T-helper 2 cell (primary cell): ENCODE data around the gene CAPN13.
"Not testable (repeated sequence)": the region's sequence is repeated elsewhere in the genome, so short reads cannot be mapped to it uniquely, and the experiment has no call there.

Experiments used
- DNase-seq, 5 experiments: peaks; one replicate each; pipeline versions ENCODE4 v3.0.0 to v3.0.0-alpha.2; 2012 to 2022

CAPN13 gene

GRCh38 chr2:30704309-30705020 lies 102.8 kb downstream of the CAPN13 start:
- no peak for DNase-seq

GRCh38 chr2:30702694-30703093 lies 104.6 kb downstream of the CAPN13 start:
- DNase-seq, result no peak

DNA sequence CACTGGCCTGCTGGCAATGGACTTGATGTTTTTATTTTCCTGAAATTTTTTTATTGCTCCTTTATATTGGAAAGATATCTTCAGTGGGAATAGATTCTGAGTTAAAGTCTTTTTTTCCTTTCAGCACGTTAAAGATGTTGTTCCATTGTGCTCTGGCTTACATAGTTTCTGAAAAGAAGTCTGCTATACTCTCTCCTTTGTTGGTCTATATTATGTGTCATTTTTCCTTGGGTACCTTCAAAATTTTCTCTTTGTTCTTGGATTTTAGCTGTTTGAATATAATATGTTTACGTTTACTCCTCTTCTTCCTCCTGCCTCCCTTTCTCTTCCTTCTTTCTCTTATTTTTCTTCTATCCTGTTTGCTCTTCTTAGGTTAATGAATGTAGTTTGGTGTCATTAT lies 105.5 kb downstream of the CAPN13 start:
- no peak for DNase-seq

DNA sequence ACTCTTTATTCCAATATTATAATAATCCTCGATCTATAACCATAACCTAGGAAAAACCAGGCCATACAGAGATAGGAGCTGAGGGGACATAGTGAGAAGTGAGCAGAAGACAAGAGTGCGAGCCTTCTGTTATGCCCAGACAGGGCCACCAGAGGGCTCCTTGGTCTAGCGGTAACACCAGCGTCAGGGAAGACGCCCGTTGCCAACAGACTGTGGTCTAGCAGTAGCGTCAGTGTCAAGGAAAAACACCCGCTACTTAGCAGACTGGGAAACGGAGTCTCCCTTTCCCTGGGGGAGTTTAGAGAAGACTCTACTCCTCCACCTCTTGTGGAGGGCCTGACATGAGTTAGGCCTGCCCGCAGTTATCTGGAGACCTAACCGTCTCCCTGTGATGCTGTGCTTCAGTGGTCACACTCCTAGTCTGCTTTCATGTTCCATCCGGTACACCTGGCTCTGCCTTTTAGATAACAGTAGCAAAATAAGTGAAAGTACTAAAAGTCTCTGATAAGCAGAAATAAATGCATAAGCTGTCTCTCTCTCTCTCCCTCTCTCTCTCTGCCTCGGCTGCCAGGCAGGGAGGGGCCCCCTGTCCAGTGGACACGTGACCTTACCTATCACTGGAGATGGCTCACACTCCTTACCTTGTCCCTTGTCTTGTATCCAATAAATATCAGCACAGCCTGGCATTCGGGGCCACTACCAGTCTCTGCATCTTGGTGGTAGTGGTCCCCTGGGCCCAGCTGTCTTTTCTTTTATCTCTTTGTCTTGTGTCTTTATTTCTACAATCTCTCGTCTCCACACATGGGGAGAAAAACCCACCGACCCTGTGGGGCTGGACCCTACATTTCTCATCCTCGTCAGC lies 109.8 kb downstream of the CAPN13 start:
- not testable (repeated sequence) for DNase-seq

DNA sequence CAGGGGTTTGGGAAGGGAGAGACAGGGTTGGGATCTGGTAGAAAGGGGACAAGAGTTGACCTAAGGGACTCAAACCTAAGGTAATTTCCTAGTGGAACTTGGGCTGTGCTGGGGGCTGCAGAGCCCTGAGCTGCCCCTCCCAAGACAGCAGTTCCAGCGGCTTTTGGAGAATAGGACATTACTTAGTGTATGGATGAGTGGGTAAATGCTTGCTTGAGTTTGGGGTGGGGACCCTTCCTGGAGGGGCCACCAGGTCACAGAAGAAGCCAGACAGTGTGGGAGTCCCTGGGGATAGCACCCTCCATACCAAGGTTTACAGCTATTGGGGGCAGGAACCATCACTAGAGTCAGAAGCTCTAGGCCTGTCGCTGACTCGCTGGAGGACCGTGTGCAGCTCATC lies 111.5 kb downstream of the CAPN13 start:
- no peak for DNase-seq

DNA sequence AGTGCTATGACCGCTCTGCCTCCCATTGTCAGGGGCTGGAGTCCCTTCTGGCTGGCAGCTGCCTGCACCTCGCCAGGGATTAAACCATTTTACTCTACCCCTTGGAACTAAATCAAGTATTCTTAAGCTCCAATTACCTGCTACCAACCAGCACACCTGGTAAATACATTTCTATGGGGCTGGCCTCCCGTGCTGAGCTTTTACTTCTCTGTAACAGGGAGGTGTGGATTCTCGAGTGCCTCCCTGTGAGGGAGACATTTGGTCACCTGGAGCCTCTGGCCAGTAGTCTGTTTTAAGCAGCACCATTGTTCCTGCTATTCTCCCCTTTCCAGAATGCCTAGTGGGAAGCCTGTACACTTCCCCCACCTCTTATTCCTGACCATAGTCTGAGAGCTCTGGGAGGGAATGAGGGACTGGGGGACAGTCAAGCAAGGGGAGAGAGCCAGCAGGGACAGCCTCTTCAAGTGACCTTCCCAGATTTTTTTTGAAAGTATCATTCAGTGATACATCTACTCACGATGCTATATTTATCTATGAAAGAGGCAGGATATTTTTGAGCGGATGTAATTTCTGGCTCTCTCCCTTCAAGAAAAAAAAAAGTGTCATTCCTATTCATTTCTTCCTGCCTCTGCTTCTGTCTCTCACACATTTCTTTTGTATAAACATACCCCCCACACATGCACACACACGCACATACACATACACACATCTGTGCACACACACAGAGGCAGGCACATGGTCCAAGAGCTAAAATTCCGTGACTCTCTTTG lies 112.8 kb downstream of the CAPN13 start:
- DNase-seq, result no peak

DNA sequence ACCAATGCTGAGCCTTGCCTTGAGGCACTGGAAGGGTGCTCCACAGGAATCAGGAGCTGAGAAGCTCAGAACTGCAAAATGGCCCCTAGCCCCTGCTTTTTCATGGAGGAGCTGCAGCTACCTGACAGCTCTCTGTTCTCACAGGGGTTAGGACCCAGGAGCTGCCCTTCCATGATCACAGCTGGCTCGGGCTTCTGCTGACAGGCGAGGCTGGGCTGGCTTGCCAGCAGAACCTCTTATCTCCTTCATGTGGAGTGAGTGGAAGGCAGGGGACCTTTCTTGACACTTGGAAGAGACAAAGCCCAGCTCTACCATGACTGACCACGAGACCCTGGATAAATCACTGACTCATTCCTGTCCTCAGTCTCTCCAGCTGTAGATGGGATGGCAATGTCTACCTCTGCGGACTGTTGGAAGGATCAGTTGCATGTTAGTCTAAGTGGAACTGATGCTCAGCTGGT lies 113.4 kb downstream of the CAPN13 start:
- no peak for DNase-seq

DNA sequence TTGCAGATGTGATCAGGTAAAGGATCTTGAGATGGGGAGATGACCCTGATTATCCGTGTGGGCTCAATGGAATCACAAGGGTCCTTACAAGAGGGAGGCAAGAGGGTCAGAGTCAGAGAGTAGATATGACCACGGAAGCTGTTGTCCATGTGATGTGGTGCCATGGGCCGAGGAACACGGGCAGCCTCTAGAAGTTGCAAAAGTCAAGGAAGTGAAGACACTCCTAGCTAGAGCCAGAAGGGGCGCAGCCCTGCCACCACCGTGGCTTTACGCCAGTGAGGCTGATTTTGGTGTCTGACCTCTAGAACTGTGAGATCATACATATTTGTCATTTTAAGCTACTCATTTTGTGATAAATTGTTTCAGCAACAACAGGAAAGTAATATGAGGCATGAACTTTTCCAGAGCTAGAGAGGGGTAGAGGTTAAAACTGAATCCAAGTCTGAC lies 114.4 kb downstream of the CAPN13 start:
- no peak for DNase-seq

- DNase-seq, result no peak
Observed at GRCh38 chr2:30691948-30692828, 115.1 kb downstream of the CAPN13 start.

GRCh38 chr2:30691091-30691947 lies 115.9 kb downstream of the CAPN13 start:
- no peak for DNase-seq

DNA sequence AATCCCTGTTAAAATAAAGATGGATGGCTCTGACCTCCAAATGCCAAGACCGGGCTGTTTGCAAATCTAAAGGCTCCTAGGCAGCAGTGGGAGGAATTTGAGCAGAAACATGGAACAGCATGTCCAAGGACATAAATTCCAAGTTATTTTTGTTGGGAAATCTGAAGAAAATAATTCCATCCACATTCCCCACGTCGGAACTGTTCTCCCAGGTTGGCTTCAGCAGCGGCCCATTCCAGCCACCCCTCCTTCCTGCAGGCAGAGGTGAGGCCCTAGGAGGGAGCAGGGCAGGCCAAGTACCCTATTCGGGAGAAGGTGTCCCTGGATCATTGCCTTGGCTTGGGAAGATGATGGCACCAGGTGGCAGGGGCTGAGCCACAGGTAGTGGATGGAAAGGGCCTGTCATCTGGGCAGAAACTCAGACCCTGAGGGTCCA lies 117.1 kb downstream of the CAPN13 start:
- DNase-seq, result no peak

DNA sequence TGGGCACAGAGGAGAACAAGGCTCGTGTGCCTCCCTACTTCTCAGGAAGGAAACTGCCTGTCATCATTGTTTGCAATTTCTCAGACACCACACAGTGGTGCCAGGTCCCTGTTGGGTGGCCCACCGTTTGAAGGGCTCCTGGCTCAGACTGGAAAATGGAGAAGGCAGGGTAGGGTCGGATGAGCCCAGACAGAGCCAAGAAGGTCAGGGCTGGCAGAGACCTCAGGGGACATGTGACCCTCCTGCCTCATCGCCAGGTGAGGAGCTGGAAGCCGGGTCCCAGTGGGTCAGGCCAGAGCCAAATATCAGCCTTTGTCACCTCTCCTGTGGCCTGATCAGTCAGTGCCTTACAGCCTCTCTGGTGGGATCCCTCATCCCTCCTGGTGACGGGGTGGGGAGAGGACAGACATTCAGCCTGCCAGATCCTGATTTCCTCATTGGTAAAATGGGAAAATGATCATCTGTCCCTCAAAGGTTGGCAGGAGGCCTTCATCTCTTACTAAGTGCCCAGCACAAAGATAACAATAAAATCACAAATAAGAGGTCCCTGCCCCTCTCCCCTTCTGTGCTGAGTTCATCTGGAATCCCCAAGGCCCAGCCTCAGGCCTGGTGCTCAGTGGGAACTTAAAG lies 117.6 kb downstream of the CAPN13 start:
- DNase-seq, result no peak

DNA sequence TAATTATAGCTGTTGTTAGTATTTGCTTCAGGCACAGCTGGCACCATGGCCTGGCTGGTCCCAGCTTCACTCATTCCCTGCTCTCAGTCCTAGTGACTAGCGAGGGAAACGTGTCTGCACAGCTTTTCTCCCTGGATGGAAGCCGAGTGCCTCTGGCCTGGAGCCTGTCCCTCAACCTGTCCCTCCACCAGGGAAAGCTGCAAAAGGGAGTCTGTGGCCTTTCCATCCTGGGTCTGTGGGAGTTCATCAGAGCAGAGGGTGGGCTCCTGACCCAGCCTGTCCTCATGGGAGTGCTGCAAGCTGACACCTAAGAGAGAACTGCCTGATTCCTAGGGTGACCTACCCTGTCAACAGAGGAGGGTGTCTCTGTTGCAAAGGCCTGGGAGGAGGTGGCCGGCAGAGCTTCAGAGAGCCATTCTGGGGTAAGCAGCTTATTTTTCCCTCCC lies 118.3 kb downstream of the CAPN13 start:
- no peak for DNase-seq

DNA sequence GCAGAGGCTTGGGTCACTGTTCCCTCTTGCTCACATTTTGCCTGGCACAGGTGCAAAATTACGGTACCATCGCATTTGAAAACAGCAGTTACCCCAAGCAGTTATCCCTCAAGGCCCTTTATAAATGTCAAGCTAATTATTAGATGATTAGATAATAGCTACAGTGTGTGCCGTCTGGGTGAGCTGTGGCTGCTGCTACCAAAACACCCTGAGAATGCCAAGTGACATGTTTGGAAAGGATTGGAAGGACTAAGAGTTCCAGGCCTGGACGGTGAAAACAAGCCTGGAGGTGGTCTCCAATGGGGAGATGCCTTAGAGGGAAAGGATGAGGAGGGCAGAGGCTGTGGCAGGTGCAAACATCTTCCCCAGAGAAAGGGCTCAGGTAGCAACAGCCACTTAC lies 120.6 kb downstream of the CAPN13 start:
- DNase-seq, result no peak

DNA sequence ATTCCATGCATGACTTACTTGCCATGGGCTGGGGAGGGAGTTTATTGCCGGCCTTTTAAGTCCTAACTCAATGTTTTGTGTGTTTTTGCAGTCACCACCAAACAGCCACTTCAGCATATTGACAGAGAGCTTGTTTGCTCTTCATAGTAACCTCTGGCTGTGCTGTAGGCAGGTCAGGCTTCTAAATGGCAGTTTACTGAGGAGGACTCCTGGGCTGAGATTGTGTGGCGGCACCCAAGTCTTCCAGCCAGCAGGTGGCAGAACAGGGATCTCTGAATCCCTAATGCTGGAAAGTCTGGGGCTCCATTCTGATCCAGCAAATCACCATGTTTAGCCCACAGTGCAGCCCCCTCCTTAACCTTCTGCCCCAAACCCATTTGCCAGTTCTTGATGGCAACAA lies 121.2 kb downstream of the CAPN13 start:
- no peak for DNase-seq

GRCh38 chr2:30684996-30685395 lies 122.2 kb downstream of the CAPN13 start:
- DNase-seq, result no peak

DNA sequence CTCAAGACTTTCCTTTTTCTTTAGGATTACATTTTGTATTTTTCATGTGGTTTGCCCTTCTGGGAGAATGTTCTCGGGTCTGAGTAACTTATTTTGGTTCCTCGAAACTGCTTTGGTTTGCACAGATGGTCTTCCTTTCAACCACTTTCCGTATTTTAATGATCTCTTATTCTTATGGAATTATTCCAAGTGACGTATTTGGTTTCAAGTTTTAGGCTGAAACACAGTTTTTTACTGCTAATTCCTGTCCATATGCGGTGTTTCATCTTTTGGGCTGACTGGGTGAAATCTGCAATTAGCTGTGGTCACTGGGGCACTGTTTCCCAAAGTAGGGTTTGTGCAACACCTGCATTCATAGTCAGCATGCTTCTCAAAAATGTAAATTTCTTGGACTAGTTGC lies 122.7 kb downstream of the CAPN13 start:
- no peak for DNase-seq

GRCh38 chr2:30684026-30684425 lies 123.2 kb downstream of the CAPN13 start:
- DNase-seq, result no peak

DNA sequence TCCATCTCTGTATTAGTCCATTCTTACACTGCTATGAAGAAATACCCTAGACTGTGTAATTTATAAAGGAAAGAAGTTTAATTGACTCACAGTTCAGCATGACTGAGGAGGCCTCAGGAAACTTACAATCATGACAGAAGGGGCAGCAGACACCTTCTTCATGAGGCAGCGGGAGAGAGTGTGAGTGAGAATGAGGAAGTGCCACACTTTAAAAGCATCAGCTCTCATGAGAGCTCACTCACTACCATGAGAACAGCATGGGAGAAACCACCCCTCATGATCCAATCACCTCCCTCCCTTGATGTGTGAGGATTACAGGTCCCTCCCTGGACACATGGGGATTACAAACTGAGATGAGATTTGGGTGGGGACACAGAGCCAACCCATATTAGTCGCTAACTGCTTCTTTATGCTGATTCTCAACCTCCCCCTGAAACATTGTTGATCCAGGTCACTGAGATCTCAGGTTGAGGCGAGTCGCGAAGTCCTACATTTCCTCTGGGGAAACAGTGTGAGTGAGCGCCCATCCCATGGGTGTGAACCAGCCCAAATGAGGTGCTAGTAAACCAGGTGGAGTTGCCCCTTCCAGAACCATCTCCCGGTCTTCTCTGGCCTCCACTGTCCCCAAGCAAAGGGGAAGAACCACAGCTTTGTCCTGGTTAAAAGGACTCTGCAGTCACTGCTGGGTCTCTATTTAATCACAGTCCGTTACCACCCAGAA lies 123.8 kb downstream of the CAPN13 start:
- DNase-seq, result no peak

DNA sequence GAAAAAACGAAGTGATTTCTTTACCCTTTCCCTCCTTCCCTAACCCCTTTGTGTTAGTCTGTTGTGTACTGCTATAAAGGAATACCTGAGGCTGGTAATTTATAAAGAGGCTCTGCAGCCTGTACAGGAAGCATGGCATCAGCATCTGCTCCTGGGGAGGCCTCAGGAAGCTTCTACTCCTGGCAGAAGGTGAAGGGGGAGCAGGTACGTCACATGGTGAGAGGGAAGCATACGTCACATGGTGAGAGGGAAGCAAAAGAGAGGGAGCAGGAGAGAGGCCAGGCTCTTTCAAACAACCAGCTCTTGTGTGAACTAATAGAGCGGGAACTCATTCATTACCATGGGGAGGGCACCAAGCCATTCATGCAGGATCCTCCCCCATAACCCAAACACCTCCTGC lies 126.2 kb downstream of the CAPN13 start:
- no peak for DNase-seq
